ENCODE measurements around the gene FRMD4B.
"Not testable (repeated sequence)": the region's sequence is repeated elsewhere in the genome, so short reads cannot be mapped to it uniquely, and the experiment has no call there.

The FRMD4B gene

DNA sequence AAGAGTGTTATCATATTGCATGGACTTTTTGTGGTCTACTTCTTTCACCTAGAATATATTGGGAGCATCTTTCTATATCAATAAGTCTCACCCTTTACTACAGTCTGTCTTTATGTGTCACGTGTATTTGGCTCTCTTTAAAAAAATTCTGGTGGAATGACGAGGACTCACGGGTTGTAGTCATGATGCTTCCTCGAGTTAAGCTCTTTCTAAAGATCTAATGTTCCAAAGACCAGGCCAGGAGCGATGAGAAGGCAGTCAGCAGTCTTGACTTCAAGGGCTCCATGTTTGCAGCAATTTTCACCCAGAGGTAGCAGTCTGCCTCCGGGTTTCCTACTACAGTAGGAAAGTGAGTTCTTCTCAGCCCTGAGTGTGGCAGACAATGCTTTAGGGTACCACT, 88.9 kb downstream of the FRMD4B start:
- H3K9ac ChIP-seq (ENCODE audit: low read depth, low read length), result no peak overlapping the region
- no peak overlapping the region for H3K27ac ChIP-seq (ENCODE audit: low read depth, low read length)
- H3K4me1 ChIP-seq (ENCODE audit: insufficient read depth, low read length), result peaks cover 8% of the 10 kb centered on the region
- H3K9me3 ChIP-seq (ENCODE audit: insufficient read depth, low read depth, low read length), result no peaks in the 10 kb centered on the region
- WGBS, result 91% methylated on average over 6 of the region's 6 CpGs
- H3K36me3 ChIP-seq (ENCODE audit: insufficient read depth, low read length), result no peaks in the 10 kb centered on the region
- H3K4me3 ChIP-seq (ENCODE audit: low read length), result no peak overlapping the region
- H3K27me3 ChIP-seq (ENCODE audit: insufficient read depth, low read length), result no peaks in the 10 kb centered on the region

DNA sequence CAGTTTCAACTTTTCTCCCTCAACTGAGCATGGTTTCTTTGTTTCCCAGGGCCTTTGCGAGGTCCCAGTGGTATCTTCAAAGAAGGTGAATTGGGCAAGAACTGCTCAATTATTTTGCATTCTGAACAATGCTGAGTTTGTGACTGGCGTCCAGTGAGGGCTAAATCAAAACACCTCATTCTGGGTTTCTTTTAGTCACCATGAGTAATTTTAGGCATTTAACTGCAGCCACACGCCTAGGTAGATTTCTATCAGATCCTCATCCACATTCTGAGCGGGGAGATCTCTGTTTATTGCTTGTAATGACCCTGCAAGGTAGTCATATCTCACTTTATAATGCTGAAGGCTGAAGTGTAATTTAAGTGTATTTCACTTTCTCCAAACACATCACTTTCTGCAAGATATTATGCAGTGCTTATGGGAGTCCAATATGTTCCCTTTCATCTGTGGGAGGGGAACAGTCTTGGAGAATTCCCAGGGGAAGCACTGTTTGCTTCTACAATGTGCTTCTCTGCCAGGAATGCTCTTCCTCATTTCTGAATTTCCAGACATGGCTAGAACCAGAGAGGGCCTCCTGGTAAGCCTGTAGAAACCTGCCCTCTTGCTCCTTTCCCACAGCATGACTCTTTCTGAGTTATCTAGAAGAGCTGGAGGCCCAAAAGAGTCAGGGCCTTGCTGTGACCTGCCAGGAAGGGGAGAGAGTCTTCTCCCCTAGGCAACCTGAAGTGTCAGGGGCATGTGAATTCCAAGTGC, 91.7 kb downstream of the FRMD4B start:
- Histone ChIP-seq H3K27ac (ENCODE audit: low read depth, low read length) (no peak overlapping the region), H3K4me3 (ENCODE audit: low read length) (no peak overlapping the region)
- 82% methylated on average over 3 of the region's 4 CpGs for WGBS

GRCh38 chr3:69292959-69293574, 92.8 kb downstream of the FRMD4B start:
- H3K9me3 ChIP-seq (ENCODE audit: insufficient read depth, low read depth, low read length), result no peaks in the 10 kb centered on the region
- H3K9ac ChIP-seq (ENCODE audit: low read depth, low read length), result no peak overlapping the region
- 0 out of 2 replicates have a peak, but pooled peaks cover 3% of the 10 kb centered on the region for H3K27me3 ChIP-seq (ENCODE audit: insufficient read depth, low read length)
- no peaks in the 10 kb centered on the region for H3K36me3 ChIP-seq (ENCODE audit: insufficient read depth, low read length)
- no peak overlapping the region for H3K27ac ChIP-seq (ENCODE audit: low read depth, low read length)
- H3K4me3 ChIP-seq (ENCODE audit: low read length), result no peak overlapping the region
- peaks cover 31% of the 10 kb centered on the region for H3K4me1 ChIP-seq (ENCODE audit: insufficient read depth, low read length)
- WGBS, result 88% methylated on average over 7 of the region's 7 CpGs

More for the DNA sequence above, 91.7 kb downstream of the FRMD4B start:
- Histone ChIP-seq H3K9me3 (ENCODE audit: insufficient read depth, low read depth, low read length) (no peaks in the 10 kb centered on the region), H3K9ac (ENCODE audit: low read depth, low read length) (no peak overlapping the region), H3K4me1 (ENCODE audit: insufficient read depth, low read length) (peaks cover 22% of the 10 kb centered on the region), H3K36me3 (ENCODE audit: insufficient read depth, low read length) (no peaks in the 10 kb centered on the region), H3K27me3 (ENCODE audit: insufficient read depth, low read length) (no peaks in the 10 kb centered on the region)

DNA sequence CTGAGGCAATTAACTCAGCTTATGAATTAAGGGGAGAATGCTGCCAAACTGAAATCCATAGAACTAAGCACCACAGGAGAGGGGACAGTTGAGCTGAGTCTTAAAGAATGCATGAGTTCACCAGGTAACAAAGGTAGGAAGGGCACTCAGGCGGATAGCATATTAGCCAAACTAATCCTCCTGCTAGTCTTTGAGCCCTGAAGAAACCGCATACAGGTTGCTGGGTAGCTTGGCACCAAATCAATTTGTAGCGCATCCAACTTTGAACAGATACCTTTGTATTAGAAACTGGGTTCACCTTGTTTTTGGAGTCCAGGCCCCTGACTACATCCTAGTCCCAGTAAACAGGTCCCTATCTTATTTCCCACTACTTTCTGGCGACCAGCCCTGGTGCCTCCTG, 93.7 kb downstream of the FRMD4B start:
- WGBS, result 71% methylated on average over 4 of the region's 4 CpGs
- Histone ChIP-seq H3K4me3 (ENCODE audit: low read length) (no peak overlapping the region), H3K9ac (ENCODE audit: low read depth, low read length) (no peak overlapping the region), H3K36me3 (ENCODE audit: insufficient read depth, low read length) (no peaks in the 10 kb centered on the region), H3K9me3 (ENCODE audit: insufficient read depth, low read depth, low read length) (no peaks in the 10 kb centered on the region), H3K27me3 (ENCODE audit: insufficient read depth, low read length) (0 out of 2 replicates have a peak, but pooled peaks cover 3% of the 10 kb centered on the region), H3K4me1 (ENCODE audit: insufficient read depth, low read length) (peaks cover 40% of the 10 kb centered on the region), H3K27ac (ENCODE audit: low read depth, low read length) (no peak overlapping the region)

DNA sequence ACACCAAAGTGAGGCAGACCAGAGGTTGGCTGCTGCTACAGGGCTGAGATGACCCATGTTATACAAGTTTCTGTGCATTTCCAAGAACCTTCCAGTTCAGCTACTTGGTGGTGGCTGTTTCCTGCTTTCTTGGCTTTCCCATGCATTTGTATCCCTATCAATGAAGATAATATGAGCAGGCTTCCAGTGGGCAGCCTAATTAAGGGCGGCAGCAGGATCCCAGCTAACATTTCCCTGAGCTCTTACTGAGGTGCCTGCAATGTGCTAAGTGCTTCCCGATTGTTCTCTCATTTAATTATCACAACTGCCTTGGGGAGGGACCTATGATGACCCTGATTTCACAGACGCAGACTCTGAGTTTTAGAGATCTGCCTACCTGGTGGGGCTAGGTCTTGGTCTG, 95.5 kb downstream of the FRMD4B start:
- Histone ChIP-seq H3K4me1 (ENCODE audit: insufficient read depth, low read length) (peaks cover 42% of the 10 kb centered on the region), H3K9ac (ENCODE audit: low read depth, low read length) (no peak overlapping the region), H3K27me3 (ENCODE audit: insufficient read depth, low read length) (0 out of 2 replicates have a peak, but pooled peaks cover 3% of the 10 kb centered on the region), H3K36me3 (ENCODE audit: insufficient read depth, low read length) (no peaks in the 10 kb centered on the region), H3K4me3 (ENCODE audit: low read length) (no peak overlapping the region), H3K27ac (ENCODE audit: low read depth, low read length) (no peak overlapping the region), H3K9me3 (ENCODE audit: insufficient read depth, low read depth, low read length) (no peaks in the 10 kb centered on the region)
- WGBS, result 52% methylated on average over 3 of the region's 3 CpGs

DNA sequence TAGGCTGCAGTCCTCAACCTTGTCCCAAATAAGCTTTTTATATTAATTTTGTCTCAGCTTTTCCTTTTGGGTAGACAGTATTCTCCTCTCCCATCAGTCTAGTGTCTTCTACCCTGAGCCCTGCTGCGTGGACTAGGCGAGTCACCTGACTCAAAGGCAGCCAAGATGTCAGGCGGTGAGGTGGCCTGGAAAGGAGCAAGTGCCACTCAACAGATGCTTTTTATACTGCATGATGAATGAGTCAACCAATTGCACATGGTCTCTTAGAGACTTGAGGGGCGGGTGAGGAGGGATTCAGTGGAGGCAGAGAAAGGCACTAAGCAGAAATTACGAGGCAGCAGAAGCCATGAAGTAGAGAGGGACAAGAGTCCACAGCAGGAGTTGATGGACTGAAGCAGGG, 95.9 kb downstream of the FRMD4B start:
- Histone ChIP-seq H3K27me3 (ENCODE audit: insufficient read depth, low read length) (0 out of 2 replicates have a peak, but pooled peaks cover 3% of the 10 kb centered on the region), H3K9me3 (ENCODE audit: insufficient read depth, low read depth, low read length) (no peaks in the 10 kb centered on the region), H3K4me3 (ENCODE audit: low read length) (no peak overlapping the region), H3K36me3 (ENCODE audit: insufficient read depth, low read length) (no peaks in the 10 kb centered on the region), H3K27ac (ENCODE audit: low read depth, low read length) (no peak overlapping the region), H3K9ac (ENCODE audit: low read depth, low read length) (no peak overlapping the region), H3K4me1 (ENCODE audit: insufficient read depth, low read length) (peaks cover 42% of the 10 kb centered on the region)
- 86% methylated on average over 5 of the region's 5 CpGs for WGBS

GRCh38 chr3:69288161-69288895, 97.6 kb downstream of the FRMD4B start:
- no peaks in the 10 kb centered on the region for H3K9me3 ChIP-seq (ENCODE audit: insufficient read depth, low read depth, low read length)
- H3K9ac ChIP-seq (ENCODE audit: low read depth, low read length), result no peak overlapping the region
- peaks cover 42% of the 10 kb centered on the region for H3K4me1 ChIP-seq (ENCODE audit: insufficient read depth, low read length)
- H3K27ac ChIP-seq (ENCODE audit: low read depth, low read length), result peak overlapping the region; percentile 66
- H3K4me3 ChIP-seq (ENCODE audit: low read length), result peak overlapping the region; percentile 35
- 0 out of 2 replicates have a peak, but pooled peaks cover 3% of the 10 kb centered on the region for H3K27me3 ChIP-seq (ENCODE audit: insufficient read depth, low read length)
- H3K36me3 ChIP-seq (ENCODE audit: insufficient read depth, low read length), result no peaks in the 10 kb centered on the region
- 11% methylated on average over 12 of the region's 12 CpGs for WGBS

GRCh38 chr3:69283913-69284611, 101.8 kb downstream of the FRMD4B start:
- peaks cover 19% of the 10 kb centered on the region for H3K4me1 ChIP-seq (ENCODE audit: insufficient read depth, low read length)
- WGBS, result 91% methylated on average over 4 of the region's 4 CpGs
- no peak overlapping the region for H3K9ac ChIP-seq (ENCODE audit: low read depth, low read length)
- no peak overlapping the region for H3K27ac ChIP-seq (ENCODE audit: low read depth, low read length)
- H3K36me3 ChIP-seq (ENCODE audit: insufficient read depth, low read length), result no peaks in the 10 kb centered on the region
- no peak overlapping the region for H3K4me3 ChIP-seq (ENCODE audit: low read length)
- no peaks in the 10 kb centered on the region for H3K9me3 ChIP-seq (ENCODE audit: insufficient read depth, low read depth, low read length)
- H3K27me3 ChIP-seq (ENCODE audit: insufficient read depth, low read length), result 0 out of 2 replicates have a peak, but pooled peaks cover 2% of the 10 kb centered on the region

- whole genome bisulfite sequencing, result 92% methylated on average over 5 of the region's 5 CpGs
- H3K27me3 ChIP-seq (ENCODE audit: insufficient read depth, low read length), result no peaks in the 10 kb centered on the region
- H3K27ac ChIP-seq (ENCODE audit: low read depth, low read length), result no peak overlapping the region
- H3K9ac ChIP-seq (ENCODE audit: low read depth, low read length), result no peak overlapping the region
- H3K36me3 ChIP-seq (ENCODE audit: insufficient read depth, low read length), result no peaks in the 10 kb centered on the region
- H3K4me3 ChIP-seq (ENCODE audit: low read length), result no peak overlapping the region
- peaks cover 13% of the 10 kb centered on the region for H3K4me1 ChIP-seq (ENCODE audit: insufficient read depth, low read length)
- H3K9me3 ChIP-seq (ENCODE audit: insufficient read depth, low read depth, low read length), result no peaks in the 10 kb centered on the region
Observed at GRCh38 chr3:69283496-69283895, 102.4 kb downstream of the FRMD4B start.

DNA sequence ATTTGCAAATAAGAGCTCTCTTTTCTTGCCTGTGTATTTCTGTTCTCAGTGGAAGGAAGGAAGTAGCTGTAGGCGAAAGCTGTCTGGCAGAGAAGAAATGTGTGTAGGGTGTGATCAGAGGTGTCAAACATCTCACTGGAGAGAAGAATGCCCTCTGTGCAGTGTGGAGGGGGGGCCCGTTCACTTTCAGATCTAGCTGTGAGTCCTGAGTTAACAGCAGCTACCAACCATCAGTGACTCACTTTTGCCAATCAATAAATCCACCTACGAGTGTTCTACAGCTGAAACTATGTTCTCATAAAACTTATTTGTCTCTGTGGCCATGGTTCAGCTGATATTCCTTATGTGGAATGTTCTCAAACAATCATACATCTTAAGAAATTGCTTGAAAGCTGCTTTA, 103.7 kb downstream of the FRMD4B start:
- Histone ChIP-seq H3K36me3 (ENCODE audit: insufficient read depth, low read length) (no peaks in the 10 kb centered on the region), H3K4me3 (ENCODE audit: low read length) (no peak overlapping the region), H3K27ac (ENCODE audit: low read depth, low read length) (no peak overlapping the region), H3K9me3 (ENCODE audit: insufficient read depth, low read depth, low read length) (no peaks in the 10 kb centered on the region), H3K4me1 (ENCODE audit: insufficient read depth, low read length) (peaks cover 2% of the 10 kb centered on the region), H3K9ac (ENCODE audit: low read depth, low read length) (no peak overlapping the region), H3K27me3 (ENCODE audit: insufficient read depth, low read length) (no peaks in the 10 kb centered on the region)
- 95% methylated on average over 3 of the region's 3 CpGs for WGBS

DNA sequence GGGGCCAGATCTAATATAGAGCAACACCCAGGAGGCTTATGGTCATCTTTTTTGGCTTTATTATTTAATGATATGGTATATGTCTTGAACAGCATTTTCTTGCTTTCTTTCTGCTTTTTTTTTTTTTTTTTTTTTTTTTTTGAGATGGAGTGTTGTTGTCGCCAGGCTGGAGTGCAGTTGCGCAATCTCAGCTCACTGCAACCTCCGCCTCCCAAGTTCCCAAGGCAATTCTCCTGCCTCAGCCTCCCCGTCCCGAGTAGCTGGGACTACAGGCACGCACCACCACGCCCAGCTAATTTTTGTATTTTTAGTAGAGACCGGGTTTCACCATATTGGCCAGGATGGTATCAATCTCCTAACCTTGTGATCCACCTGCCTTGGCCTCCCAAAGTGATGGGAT, 108.5 kb downstream of the FRMD4B start:
- H3K4me3 ChIP-seq (ENCODE audit: low read length); H3K27ac ChIP-seq (ENCODE audit: low read depth, low read length); H3K9me3 ChIP-seq (ENCODE audit: insufficient read depth, low read depth, low read length); H3K9ac ChIP-seq (ENCODE audit: low read depth, low read length); H3K27me3 ChIP-seq (ENCODE audit: insufficient read depth, low read length); H3K36me3 ChIP-seq (ENCODE audit: insufficient read depth, low read length); H3K4me1 ChIP-seq (ENCODE audit: insufficient read depth, low read length): not testable (repeated sequence)
- WGBS, result 99% methylated on average over 8 of the region's 8 CpGs

All from HUES64 (cell line).